Memory B cell (primary cell): ENCODE data around the gene GMPPA.

Source experiments
- ATAC-seq: fragments of 150-1000 bp; cut with Tn5 transposase; 2 replicates; pipeline ENCODE4 v1.10.0; 2021; ENCODE audit warnings: low read depth, mild to moderate bottlenecking, moderate library complexity
- DNase-seq, 2 donors: peaks; one replicate each; pipeline ENCODE4 v3.0.0; 2022; ENCODE audit warnings: low spot score in 2 of 2
- H3K27ac Mint-ChIP-seq: one replicate; pipeline ENCODE4 v1.8.0; 2022; ENCODE audit warnings: mild to moderate bottlenecking, moderate library complexity, mixed read lengths
- H3K27me3 Mint-ChIP-seq: one replicate; pipeline ENCODE4 v1.8.0; 2022; ENCODE audit warnings: mixed read lengths
- H3K36me3 Mint-ChIP-seq: one replicate; pipeline ENCODE4 v1.8.0; 2022; ENCODE audit warnings: mild to moderate bottlenecking, mixed read lengths
- H3K4me1 Mint-ChIP-seq: one replicate; pipeline ENCODE4 v1.8.0; 2022; ENCODE audit warnings: mixed read lengths
- H3K4me3 Mint-ChIP-seq: one replicate; pipeline ENCODE4 v1.8.0; 2022; ENCODE audit warnings: mild to moderate bottlenecking, moderate library complexity, mixed read lengths
- H3K9me3 Mint-ChIP-seq: one replicate; pipeline ENCODE4 v1.8.0; 2022; ENCODE audit warnings: mixed read lengths

GMPPA gene

GRCh38 chr2:219522111-219523030 is 23.7 kb downstream of the GMPPA start:
- no peaks in the 10 kb centered on the region for H3K9me3 Mint-ChIP-seq
- peaks cover 50% of the 10 kb centered on the region for H3K27me3 Mint-ChIP-seq
- no peak for DNase-seq
- peak overlapping the region; percentile 33 for H3K4me3 Mint-ChIP-seq
- no peak overlapping the region for H3K27ac Mint-ChIP-seq
- peaks cover 11% of the 10 kb centered on the region for H3K4me1 Mint-ChIP-seq
- no peaks in the 10 kb centered on the region for H3K36me3 Mint-ChIP-seq
- peak; percentile 12 for ATAC-seq

GRCh38 chr2:219523031-219523671 is 24.5 kb downstream of the GMPPA start:
- H3K4me3 Mint-ChIP-seq, result no peak overlapping the region

DNA sequence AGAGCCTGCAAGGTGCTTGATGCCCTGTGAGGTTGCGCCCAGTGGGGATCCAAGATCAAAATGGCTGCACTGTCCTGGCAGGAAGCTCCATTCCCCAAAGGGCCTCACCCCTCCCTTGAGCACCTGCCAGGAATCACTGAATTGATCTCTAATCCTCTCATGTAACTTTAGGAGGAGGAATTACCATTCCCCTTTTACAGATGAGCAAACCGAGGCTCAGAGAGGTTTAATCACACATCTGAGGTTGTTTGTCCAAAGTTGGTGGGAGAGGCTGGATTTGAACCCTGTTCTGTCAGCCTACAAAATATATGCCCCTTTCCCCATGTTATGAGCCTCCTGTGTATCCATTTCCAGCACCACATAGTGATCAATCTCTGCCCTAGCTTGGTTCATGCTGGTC is 26.1 kb downstream of the GMPPA start:
- H3K27ac Mint-ChIP-seq, result no peak overlapping the region
- H3K36me3 Mint-ChIP-seq, result no peaks in the 10 kb centered on the region
- ATAC-seq (no peak), DNase-seq (no peak)
- peaks cover 46% of the 10 kb centered on the region for H3K27me3 Mint-ChIP-seq
- H3K9me3 Mint-ChIP-seq, result no peaks in the 10 kb centered on the region
- peaks cover 11% of the 10 kb centered on the region for H3K4me1 Mint-ChIP-seq
- no peak overlapping the region for H3K4me3 Mint-ChIP-seq

More at GRCh38 chr2:219523031-219523671, 24.5 kb downstream of the GMPPA start:
- ATAC-seq, result peak; percentile 64
- Mint-ChIP-seq H3K36me3 (no peaks in the 10 kb centered on the region), H3K27ac (no peak overlapping the region), H3K4me1 (peaks cover 11% of the 10 kb centered on the region), H3K9me3 (no peaks in the 10 kb centered on the region), H3K27me3 (peaks cover 45% of the 10 kb centered on the region)
- no peak for DNase-seq

DNA sequence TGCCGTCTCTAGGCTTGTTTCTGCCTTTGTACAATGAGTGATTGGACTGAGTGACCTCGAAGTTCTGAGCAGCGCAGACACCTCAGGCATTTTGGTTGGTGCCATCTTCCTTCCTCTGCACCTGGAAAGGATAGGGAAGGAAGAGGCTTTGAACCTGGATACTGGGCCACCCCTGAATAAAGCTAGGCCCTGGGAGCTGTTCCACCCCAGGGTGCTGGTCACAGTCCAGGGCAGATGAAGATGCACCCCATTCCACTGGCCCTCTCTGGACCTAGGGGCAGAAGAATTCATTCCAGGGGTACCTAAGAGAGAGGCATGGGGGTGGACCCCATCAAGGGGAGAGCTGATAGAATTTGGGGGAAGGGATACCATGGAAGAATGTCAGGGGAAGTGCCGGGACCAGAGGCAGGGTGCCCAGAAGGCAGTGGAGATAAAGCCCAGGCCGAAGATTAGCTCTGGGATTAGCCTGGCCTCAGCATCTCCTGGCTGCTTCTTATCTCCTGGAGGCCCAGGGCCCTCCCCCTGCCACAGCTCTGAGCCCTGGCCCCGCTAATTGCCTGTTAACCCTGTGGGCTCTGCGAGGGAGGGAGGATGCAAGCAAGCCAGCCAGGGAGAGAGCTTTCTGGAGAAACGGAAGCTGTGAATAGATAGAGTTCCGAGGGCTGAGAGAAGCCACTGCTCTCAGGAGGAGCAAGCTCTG is 27.0 kb downstream of the GMPPA start:
- Mint-ChIP-seq H3K27ac (no peak overlapping the region), H3K9me3 (no peaks in the 10 kb centered on the region), H3K36me3 (no peaks in the 10 kb centered on the region), H3K27me3 (peaks cover 46% of the 10 kb centered on the region), H3K4me3 (no peak overlapping the region), H3K4me1 (peaks cover 16% of the 10 kb centered on the region)
- no peak for DNase-seq
- ATAC-seq, result no peak

- peaks cover 49% of the 10 kb centered on the region for H3K27me3 Mint-ChIP-seq
- H3K36me3 Mint-ChIP-seq, result no peaks in the 10 kb centered on the region
- no peaks in the 10 kb centered on the region for H3K9me3 Mint-ChIP-seq
- H3K4me1 Mint-ChIP-seq, result peaks cover 14% of the 10 kb centered on the region
- H3K27ac Mint-ChIP-seq, result no peak overlapping the region
- no peak for ATAC-seq
- no peak for DNase-seq
- H3K4me3 Mint-ChIP-seq, result no peak overlapping the region
These were observed 27.8 kb downstream of the GMPPA start for GRCh38 chr2:219526320-219527075.

DNA sequence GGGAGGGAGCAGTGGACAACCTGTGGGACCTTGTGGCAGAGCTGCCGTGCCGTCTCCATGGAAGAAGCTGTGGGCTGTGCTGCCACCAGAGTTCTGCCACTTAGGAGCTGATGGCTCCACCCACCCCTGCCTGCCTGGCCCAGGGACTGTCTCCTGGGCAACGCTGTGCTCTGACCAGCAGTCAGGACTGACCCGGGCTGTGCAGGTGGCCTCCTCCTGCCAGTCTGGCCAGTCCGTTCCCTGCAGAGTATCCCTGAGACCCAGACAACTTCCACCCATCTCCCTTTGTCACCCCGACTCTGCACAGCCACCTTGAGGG is 28.3 kb downstream of the GMPPA start:
- DNase-seq (no peak), ATAC-seq (no peak)
- no peaks in the 10 kb centered on the region for H3K36me3 Mint-ChIP-seq

GRCh38 chr2:219527472-219527871 is 28.8 kb downstream of the GMPPA start:
- ATAC-seq, result no peak
- no peak for DNase-seq
- Mint-ChIP-seq H3K36me3 (no peaks in the 10 kb centered on the region), H3K9me3 (no peaks in the 10 kb centered on the region), H3K27ac (no peak overlapping the region), H3K4me3 (no peak overlapping the region), H3K27me3 (peaks cover 47% of the 10 kb centered on the region), H3K4me1 (peaks cover 8% of the 10 kb centered on the region)

More for the DNA sequence above, 28.3 kb downstream of the GMPPA start:
- Mint-ChIP-seq H3K27ac (no peak overlapping the region), H3K4me1 (peaks cover 9% of the 10 kb centered on the region), H3K4me3 (no peak overlapping the region), H3K27me3 (peaks cover 46% of the 10 kb centered on the region), H3K9me3 (no peaks in the 10 kb centered on the region)

GRCh38 chr2:219530048-219530963 is 31.6 kb downstream of the GMPPA start:
- Mint-ChIP-seq H3K36me3 (no peaks in the 10 kb centered on the region), H3K27ac (no peak overlapping the region), H3K27me3 (peaks cover 50% of the 10 kb centered on the region), H3K4me1 (peaks cover 6% of the 10 kb centered on the region), H3K4me3 (no peak overlapping the region), H3K9me3 (no peaks in the 10 kb centered on the region)
- ATAC-seq, result peak; percentile 90
- DNase-seq, result peak; percentile 83 to 86

DNA sequence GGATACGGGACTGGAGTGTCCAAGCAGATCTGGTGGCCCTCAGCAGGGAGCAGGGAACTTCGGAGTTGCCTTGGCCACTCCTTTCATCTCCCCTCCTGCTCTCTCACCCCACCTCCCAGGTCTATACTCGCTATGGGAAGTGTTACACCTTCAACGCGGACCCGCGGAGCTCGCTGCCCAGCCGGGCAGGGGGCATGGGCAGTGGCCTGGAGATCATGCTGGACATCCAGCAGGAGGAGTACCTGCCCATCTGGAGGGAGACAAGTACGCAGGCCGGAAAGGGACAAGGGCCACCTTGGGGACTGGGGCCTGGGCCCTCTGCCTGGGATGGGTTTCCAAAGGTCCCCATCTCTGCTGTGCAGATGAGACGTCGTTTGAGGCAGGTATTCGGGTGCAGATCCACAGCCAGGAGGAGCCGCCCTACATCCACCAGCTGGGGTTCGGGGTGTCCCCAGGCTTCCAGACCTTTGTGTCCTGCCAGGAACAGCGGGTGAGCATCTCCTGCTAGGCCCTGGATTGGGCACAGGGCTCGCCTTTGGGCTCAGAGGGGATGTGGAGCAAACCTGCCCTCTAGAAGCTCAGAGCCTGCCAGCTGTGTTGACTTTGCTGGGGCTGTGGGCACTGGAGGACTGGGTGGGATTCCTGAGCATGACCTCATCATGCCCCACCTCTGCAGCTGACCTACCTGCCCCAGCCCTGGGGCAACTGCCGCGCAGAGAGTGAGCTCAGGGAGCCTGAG is 33.1 kb downstream of the GMPPA start:
- no peak for ATAC-seq
- Mint-ChIP-seq H3K27me3 (peaks cover 51% of the 10 kb centered on the region), H3K36me3 (no peaks in the 10 kb centered on the region), H3K27ac (no peak overlapping the region), H3K9me3 (no peaks in the 10 kb centered on the region), H3K4me1 (peaks cover 8% of the 10 kb centered on the region), H3K4me3 (no peak overlapping the region)
- DNase-seq, result no peak

DNA sequence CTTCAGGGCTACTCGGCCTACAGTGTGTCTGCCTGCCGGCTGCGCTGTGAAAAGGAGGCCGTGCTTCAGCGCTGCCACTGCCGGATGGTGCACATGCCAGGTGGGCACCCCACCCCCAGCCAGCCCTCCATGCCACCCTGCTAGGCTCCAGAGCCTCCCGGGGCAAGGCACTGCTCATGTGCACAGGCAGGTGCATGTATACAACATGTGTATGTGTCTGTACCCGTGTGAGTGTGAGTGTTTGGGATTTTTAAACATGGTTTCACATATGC is 33.6 kb downstream of the GMPPA start:
- peaks cover 48% of the 10 kb centered on the region for H3K27me3 Mint-ChIP-seq
- no peaks in the 10 kb centered on the region for H3K36me3 Mint-ChIP-seq
- H3K27ac Mint-ChIP-seq, result no peak overlapping the region
- no peak for ATAC-seq
- DNase-seq, result no peak
- peaks cover 8% of the 10 kb centered on the region for H3K4me1 Mint-ChIP-seq
- no peaks in the 10 kb centered on the region for H3K9me3 Mint-ChIP-seq
- no peak overlapping the region for H3K4me3 Mint-ChIP-seq

GRCh38 chr2:219533930-219534661 is 35.4 kb downstream of the GMPPA start:
- no peak for ATAC-seq
- H3K9me3 Mint-ChIP-seq, result no peaks in the 10 kb centered on the region
- DNase-seq, result no peak
- H3K27ac Mint-ChIP-seq, result no peak overlapping the region
- H3K36me3 Mint-ChIP-seq, result no peaks in the 10 kb centered on the region
- H3K4me3 Mint-ChIP-seq, result no peak overlapping the region
- H3K27me3 Mint-ChIP-seq, result peaks cover 49% of the 10 kb centered on the region
- peaks cover 8% of the 10 kb centered on the region for H3K4me1 Mint-ChIP-seq

- no peak overlapping the region for H3K4me3 Mint-ChIP-seq
- no peaks in the 10 kb centered on the region for H3K9me3 Mint-ChIP-seq
- peaks cover 35% of the 10 kb centered on the region for H3K27me3 Mint-ChIP-seq
- no peaks in the 10 kb centered on the region for H3K36me3 Mint-ChIP-seq
- no peak for ATAC-seq
- H3K27ac Mint-ChIP-seq, result no peak overlapping the region
- peaks cover 3% of the 10 kb centered on the region for H3K4me1 Mint-ChIP-seq
- no peak for DNase-seq
These were observed 37.7 kb downstream of the GMPPA start for GRCh38 chr2:219536425-219536824.
